Measurements from ENCODE around the gene SKAP1.
"Not testable (repeated sequence)": the region's sequence is repeated elsewhere in the genome, so short reads cannot be mapped to it uniquely, and the experiment has no call there.

SKAP1 gene

GRCh38 chr17:48191362-48191761 lies 238.7 kb downstream of the SKAP1 start:
- DNase-seq = no peak

- DNase-seq = no peak
Measured at GRCh38 chr17:48190871-48191270, 239.1 kb downstream of the SKAP1 start.

DNA sequence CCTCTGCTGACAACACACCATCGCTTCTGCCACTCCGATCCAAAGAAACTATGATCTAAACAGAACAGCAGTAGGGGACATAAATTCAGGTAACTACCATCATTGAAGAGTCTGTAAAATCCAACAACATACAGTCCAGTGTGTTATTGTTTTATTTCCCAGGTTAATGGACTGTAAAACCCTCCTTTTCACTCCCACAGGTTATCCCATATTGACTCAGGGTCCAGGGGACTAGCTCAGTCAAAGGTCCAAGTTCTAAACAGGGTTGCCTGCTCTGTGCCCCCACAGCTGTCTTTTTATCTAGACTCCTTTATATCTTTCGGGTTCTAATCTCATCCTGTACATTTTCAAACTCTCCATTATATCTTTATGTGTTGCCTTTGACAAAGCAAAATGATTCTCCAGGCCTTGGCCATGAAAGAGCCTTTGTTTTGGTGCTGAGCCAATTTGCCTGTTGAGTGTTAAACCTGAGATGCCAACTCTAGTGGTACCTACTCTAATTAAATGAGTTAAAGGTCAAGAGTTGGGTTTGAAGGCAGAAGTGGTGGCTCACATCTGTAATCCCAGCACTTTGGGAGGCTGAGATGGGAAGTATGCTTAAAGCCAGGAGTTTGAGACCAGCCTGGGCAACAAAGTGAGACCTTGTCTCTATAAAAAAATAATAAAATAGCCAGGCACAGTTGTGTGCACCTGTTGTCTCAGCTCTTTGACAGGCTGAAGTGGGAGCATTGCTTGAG lies 242.0 kb downstream of the SKAP1 start:
- DNase-seq = peak; percentile 60

- DNase-seq = not testable (repeated sequence)
Measured at GRCh38 chr17:48186317-48186716, 243.7 kb downstream of the SKAP1 start.

DNA sequence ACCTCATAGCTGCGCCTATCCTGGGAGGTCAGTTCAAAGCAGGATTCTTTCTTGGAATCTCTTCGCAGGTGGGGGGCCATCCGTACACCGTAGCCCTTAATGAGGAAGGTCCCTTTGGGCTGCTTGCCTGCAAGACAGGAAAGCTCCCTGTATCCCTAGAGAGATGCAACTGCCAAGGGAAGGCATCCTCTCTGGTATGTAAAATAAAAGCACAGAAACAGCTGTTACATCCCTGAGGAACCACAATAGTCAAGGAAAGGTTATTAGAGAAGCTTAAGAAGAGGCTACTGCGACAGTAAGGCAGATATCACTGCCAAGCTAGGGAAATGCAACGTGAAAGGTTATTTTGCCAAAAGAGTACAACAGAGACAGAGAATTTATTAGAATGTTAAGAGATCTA lies 245.3 kb downstream of the SKAP1 start:
- DNase-seq = no peak

DNA sequence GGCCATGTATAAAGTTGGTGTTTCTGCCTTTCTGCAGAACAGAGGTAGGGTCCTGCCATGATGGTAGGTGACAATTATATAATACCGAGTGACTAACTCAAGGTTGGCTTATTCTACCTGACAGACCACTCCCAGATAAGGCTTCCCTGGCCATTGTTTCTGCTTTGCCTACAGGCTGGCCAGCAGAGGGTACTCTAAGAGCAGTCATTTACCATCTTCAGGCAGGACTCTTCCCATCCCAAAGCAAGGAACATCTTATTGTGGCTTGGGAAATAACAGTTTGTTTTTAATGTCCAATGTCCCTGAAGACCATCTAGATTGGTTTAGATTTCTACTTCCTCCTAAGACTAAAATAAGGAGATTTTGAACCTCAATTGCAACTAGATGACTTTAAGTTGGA lies 248.4 kb downstream of the SKAP1 start:
- DNase-seq = no peak

GRCh38 chr17:48180842-48181629 lies 249.0 kb downstream of the SKAP1 start:
- no peak for DNase-seq

DNA sequence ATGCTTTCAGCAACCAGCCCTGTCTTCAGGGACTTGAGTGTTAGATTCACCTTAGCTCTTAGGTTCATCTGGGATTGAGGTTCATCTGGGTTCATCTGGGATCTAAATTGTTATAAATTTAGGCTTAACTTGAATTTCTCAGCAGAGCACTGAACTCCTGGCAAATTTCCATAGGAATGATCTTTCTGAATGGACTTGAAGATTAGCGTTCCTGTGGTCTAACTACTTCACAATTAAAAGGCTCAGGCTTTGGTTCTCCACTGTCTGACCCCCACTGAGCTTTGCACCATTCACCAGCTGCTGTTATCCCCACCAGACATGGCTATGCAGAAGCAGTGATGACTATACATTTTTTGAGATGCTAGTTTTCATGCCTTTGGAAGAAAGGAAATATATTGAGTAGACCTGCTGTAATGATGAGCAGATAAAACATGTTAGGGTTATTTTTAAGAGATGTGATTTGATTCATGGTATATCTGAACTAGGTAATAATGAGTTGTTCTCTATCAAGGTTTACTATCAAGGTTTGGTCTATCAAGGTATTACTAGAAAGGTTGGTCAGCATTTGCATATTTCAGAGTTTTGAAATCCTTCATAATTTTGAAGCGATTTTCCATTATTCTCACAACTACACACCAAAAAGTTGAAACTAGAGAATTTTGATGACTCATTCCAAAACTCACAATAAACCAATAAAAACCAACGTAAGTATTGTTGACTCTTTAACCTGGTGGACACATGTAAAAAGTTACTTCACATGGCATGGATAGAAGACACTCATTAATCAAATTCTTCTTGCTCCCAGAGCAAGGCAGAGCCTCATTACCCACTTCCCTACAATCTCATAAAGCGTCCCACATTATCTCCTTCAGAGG lies 250.7 kb downstream of the SKAP1 start:
- no peak for DNase-seq

DNA sequence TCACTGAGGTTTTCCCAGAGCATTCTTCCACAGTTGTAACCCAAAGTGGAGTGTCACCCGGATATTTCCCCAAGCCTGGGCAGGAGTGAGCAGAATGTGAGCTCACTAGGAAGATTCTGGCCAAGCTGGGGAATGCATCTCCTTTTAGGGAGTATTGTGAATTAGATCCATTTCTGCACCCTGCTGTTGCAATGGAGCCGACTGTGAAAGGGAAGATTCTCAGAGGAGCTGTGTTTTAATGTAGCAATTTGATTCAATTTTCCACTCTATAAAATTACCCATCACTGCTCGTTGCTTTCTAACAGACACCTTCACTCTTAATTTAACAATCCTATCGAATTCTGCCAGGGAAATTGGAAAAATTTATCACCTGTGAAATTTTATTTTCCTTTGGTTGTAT lies 251.7 kb downstream of the SKAP1 start:
- DNase-seq = no peak

- DNase-seq = no peak
Measured at GRCh38 chr17:48177816-48178215, 252.2 kb downstream of the SKAP1 start.

GRCh38 chr17:48176471-48176855 lies 253.6 kb downstream of the SKAP1 start:
- no peak for DNase-seq

- DNase-seq = no peak
Measured at GRCh38 chr17:48175692-48176470, 254.1 kb downstream of the SKAP1 start.

- DNase-seq = no peak
Measured at GRCh38 chr17:48174833-48175523, 255.0 kb downstream of the SKAP1 start.

DNA sequence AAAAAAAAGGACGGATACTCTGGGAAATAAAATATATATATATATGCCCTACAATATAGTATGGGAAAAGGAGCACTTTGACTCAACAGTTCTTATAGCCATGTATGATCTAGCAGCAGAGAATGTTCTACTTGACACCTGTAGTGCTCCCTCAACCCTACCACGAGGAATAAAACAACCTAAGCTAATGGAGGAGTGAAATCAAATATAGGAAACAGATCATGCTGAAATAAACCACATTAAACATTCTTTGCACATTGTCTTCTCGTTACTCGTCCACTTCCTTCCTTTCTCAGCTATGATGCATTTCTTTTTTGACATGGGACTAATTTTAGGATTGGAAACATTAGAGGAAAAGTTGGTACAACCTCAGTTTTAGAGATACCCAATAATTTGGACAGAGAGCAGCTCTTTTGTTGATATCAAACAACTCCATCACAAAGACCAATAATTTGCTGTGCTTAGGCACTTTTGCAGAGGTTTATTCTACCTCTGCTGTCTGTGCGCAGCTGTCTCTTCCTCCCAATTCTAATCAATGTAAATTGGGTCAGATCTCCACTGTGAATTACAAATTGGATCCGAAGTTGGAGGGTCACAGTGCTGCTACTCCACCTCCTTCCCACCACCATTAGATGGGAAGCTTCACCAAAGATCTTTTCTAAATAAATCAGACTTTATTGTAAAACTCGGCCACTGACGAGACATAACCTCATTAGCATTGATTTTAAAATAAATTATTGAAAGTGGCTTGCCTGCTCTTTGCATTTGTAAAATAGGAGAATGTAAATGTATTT lies 256.6 kb downstream of the SKAP1 start:
- no peak for DNase-seq

DNA sequence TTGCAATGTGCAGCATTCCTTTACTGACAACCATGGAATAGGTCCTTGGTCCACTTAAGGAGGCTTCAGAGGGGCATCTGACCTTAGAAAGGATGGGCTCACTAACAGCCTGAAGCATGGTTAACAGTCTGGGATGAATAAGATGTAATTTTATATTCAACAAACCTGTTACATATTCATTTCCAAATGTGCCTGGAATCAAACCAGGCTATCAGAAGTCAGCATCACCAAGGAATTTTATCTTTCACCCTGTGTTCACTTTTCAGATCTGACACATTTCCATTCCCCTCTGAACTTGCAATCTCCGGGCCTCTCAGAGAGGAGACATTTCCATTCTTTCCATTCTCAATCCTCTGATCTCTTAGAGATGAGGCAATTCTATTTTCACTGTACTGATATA lies 260.1 kb downstream of the SKAP1 start:
- DNase-seq = no peak

- DNase-seq = no peak
Measured at GRCh38 chr17:48163809-48164208, 266.2 kb downstream of the SKAP1 start.

GRCh38 chr17:48162946-48163506 lies 267.0 kb downstream of the SKAP1 start:
- DNase-seq = no peak

DNA sequence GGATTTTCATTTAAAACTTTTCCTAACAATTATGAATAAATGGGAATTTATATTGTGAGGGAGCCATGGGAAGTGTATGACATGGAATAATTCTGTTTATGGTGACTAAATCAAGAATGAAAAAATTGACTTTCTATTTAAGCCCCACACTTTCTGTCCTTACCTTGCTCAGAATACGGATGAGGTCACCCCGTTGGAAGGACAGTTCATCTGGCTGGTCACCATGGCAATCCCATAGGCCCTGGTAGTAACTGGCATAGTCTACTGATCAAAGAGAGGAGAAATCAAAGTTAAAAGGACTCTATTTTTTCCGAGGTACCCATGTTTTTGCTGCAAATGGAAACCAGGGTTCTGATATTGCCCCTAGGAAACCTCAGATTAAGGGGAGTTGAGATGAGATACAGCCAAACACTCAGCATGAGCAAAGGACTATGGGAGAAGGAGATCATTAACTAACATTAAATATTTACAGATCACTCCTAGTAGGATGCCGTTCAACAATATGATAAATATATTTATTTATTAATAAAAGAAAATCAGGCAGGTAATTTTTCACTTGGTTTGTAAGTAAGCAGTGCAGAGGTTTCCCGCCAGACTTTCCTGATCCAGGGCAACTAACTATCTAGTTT lies 267.6 kb downstream of the SKAP1 start:
- no peak for DNase-seq

DNA sequence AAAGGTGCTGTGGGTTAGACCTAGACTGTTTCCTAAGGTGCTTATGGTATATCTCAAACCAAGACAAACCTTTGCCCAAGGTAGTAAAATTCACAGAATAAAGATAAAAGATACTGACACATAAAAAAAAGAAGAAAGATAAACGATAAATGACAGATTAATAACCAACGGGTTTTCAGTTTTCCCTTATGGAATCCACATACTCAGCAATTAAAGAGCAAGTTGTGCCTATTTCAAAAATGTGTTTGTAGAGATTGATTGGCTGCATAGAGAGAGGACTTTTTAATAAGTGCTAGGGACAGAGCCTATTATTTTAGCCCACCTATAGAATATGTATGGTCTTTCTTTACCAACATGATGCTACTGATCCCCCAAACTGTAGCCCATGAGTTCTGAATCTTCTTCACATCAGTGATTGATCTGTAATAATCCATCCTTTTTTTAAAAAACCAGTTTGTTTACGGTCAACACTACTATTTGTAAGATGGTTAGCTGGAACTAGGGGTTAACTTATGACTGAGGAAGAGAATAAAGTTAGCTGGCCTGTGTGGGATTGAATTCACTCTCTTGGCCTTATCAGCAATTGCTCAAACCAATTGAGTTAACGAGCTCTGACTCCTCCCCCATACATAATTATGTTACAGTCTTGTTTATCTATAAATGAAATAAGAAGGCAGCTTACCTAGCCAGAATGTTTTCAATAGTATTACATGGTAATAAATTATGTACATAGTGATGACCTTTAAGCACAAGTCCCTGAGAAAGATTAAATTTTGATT lies 268.7 kb downstream of the SKAP1 start:
- DNase-seq = no peak

All from NCI-H2107 (cell line).